Hippocampal formation (tissue), 2 donors: Measurements from ENCODE around the gene PCNA.
"Not testable (repeated sequence)": the region's sequence is repeated elsewhere in the genome, so short reads cannot be mapped to it uniquely, and the experiment has no call there.

Source experiments
- DNase-seq, 2 donors: peaks; one replicate each; lab custom pipeline; 2025; lab: John Stamatoyannopoulos, UW

Gene PCNA

DNA sequence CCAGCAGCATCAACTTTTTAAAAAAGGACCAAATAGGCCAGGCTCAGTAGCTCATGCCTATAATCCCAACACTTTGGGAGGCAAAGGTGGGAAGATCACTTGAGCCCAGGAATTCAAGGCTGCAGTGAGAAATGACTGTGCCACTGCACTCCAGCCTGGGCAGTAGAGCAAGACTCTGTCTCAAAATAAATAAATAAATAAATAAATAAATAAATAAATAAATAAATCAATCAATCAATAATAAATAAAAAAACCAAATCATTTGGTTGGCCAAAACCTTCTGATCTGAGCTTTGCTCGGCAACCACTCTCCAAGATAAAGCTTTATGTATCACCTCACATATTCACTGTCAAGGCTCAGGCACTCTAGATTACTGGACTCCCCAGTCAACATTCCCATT is 20.7 kb downstream of the PCNA start:
- not testable (repeated sequence) for DNase-seq

DNA sequence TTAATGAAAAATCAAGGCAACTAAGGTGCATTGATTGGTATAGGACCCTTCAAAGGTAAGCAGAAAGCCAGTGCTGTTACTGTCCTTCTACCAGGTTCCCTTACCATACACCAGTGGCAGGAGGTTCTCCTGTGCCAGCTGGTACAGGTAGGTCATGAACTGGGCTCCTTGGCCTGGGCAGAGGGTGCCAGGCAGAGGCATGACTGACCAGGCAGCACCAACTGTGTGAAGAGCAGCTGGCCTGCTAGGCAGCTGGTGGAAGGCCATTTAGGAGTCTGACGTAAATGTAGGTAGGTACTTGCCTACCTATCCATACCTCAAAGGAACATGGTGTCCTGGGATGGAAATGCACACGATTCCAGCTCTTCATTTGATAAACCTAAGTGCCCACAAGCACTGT is 23.3 kb downstream of the PCNA start:
- DNase-seq, result no peak

DNA sequence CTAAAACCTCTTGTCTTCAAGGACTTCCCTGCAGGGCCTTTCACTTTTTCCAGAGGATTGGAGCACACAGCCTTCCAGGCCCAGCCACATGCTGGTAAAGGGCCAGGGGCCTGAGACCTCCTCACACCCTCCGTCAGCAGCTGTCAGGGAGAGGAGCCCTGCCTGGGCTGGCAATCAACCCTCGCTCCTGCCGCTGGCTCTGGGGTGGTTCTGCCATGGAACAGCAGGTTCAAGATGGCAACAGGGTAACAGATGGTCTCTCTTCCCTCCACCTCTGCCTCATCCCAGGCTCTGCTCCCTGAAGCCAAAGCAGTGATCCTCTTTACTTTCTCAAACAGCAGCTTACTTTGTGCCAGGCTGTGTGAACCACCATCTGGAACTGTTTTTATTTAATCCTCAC is 23.8 kb downstream of the PCNA start:
- no peak for DNase-seq

DNA sequence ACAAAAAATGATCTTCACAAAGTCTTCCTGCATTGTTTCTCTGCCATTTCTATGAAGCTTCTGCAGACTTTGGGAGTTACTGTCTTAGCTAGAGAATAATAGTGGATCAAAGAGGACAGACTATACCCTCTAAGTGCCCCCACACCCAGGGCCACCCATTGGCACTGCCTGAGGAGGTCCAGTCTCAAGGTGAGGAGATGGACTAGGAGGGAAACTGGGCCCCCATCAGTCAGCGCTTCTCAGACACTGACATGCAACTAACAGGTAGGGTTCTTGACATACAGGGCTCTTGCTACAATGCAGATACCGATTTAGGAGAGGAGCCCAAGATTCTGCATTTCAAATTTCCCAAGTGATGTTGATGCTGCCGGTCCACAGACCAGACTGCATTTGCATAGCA is 24.3 kb downstream of the PCNA start:
- DNase-seq, result no peak

DNA sequence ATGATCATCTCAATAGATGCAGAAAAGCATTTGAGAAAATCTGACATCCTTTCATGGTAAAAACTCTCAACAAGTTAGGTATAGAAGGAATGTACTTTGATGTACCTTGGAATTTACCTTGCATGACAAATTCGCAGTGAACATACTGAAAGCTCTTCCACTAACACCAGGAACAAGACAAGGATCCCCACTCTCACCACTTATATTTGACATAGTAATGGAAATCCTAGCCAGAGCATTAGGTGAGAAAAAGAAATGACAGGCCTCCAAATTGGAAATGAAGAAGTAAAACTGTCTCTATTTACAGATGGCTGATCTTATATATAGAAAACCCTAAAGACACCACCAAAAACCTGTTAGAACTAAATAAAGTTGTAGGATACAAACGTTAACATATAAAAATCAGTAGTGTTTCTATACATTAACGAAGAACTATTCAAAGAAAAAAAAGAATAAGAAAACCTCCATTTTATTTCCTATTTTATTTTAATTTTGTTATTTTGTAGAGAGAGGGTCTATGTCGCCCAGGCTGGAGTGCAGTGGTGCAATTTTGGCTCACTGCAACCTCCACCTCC is 26.9 kb downstream of the PCNA start:
- DNase-seq, result no peak

DNA sequence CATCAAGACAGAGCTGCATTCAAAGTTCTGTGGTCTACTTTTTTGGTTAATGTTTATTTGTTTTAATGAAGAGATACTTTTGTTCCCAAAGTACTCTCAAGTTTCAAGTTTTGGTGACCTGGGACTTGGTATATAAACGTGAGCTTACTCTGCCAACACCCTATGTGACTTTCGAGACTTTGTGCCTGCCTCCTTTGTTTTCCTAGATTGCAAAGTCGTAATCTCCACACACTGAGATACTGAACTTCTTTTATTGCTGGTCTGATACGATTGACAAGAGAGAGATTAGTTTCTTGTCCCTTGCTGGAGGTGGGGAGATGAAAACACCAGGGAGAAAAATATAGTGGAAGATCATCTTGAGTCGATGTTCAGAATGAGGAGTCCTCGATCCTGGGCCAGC is 27.9 kb downstream of the PCNA start:
- DNase-seq, result no peak

DNA sequence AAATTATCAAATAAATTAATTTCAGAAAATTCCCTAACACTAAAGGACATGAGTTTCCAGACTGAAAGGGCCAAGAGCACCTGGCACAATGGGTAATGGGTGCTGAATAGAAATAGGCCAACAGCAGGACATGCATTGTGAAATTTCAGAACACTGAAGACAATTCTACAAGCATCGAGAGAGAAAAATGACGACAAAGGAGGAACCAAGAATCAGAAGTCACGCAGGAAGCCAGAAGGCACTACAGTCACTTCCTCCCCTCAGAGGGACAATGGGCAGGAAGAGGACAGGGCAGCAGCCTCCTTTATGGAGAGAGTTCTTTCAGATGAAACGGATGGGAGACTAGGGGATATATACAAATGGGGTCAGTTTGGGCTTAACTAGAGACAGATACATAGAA is 29.6 kb downstream of the PCNA start:
- DNase-seq, result no peak

DNA sequence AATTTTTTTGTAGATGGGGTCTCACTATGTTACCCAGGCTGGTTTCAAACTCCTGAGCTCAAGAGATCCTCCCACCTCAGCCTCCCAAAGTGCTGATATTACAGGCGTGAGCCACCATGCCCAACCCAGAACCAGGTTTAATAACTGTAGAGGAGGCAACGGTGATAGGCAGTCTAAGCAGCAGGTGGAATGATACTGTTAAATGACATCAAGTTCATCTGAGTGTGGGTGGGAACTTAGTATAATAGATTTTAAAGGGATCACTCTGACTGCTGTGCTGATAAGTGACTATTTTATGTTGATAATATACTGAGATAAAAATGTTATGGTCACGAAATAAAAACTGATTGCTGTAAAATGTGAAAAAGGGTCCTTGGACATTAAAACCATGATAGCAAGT is 31.1 kb downstream of the PCNA start:
- no peak for DNase-seq

DNA sequence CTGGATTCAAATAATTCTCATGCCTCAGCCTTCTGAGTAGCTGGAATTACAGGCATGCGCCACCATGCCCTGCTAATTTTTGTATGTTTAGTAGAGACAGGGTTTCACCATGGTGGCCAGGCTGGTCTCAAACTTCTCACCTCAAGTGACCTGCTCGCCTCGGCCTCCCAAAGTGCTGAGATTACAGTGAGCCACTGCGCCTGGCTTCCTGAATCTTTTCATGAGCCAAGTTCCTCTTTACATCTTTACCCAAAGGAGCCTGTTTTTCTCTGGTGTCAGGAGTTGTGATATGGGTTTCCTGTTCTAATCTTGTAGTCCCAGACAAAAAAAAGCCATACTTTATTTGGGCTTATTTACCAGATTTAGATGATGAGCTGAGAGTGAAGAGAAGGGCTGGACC is 34.4 kb downstream of the PCNA start:
- DNase-seq, result no peak

DNA sequence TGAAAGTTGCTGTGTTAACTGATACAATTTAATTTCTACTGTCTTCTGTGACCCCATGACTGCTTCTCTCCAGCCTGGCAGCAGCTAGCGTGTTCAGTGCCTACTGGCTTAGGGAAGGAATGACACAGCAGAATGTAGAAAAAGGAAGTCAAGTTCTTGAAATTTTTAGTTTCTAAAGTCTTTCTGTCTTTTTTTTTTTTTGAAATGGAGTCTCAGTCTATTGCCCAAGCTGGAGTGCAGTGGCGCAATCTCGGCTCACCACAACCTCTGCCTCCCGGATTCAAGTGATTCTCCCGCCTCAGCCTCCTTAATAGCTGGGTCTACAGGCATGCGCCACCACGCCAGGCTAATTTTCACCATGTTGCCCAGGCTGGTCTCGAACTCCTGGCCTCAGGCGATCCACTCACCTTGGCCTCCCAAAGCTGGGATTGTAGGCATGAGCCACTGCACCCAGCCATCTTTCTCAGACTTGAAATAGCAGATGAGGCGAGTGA is 39.3 kb downstream of the PCNA start:
- DNase-seq, result peak in 1 of 2 donors; percentile 17

DNA sequence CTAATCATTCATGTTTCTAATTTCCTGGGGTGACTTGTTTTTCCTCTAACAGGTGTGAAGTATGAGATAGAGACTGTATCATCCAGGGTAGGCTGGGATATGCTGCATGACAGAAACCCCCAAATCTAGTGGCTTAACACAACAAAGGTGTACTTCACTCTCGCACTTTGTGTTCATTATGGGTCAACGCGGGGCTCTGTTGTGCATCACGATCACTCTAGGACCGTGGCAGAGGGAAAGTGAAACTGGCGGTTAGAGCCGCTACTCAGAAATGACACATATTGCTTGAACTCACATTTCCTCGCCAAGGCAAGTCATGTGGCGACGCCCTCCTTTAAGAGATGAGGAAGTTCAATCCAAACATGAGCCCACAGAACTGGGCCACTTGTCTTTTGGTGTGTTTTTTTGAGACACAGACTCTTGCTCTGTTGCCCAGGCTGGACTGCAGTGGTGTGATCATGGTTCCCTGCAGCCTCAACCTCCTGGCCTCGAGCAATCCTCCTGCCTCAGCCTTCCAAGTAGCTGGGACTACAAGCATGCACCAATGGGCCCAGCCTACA is 41.3 kb downstream of the PCNA start:
- peak in 1 of 2 donors; percentile 56 for DNase-seq

DNA sequence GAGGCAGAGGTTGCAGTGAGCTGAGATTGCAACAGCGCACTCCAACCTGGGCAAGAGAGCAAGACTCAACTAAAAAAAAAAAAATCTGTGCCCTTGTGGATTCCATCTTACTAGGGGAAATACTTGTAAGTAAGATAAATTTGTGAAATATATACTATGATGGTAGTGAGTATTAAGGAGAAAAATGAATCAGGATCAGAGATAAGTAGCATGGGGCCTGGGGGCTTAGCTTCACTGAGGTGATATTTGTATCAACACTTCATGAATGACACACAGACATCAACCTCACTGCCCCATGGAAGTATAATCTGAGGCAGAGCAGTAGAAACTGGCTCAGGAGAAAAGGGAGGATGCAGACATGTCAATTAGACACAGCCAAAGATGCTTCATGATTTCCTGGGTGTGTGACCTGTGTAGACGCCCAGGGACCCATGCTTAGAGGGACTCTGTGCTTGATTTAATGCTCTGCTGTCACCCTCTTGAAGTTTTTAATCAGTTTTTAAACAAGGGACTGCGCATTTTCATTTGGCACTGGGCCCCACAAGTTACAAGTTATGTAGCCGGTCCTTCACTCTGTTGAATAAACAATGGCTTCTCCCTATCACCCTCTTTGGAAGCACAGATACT is 41.9 kb downstream of the PCNA start:
- no peak for DNase-seq

DNA sequence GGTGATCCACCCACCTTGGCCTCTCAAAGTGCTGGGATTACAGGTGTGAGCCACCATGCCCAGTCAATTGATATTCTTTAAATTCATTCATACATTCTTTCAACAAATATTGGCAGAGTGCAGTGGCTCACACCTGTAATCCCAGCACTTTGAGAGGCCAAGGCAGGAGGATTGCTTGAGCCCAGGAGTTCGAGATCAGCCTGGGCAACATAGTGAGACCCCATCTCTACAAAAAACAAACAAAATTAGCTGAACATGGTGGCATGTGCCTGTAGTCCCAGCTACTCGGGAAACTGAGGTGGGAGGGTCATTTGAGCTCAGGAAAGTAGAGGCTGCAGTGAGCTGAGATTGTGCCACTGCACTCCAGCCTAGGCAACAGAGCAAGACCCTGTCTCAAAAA is 42.8 kb downstream of the PCNA start:
- not testable (repeated sequence) for DNase-seq

DNA sequence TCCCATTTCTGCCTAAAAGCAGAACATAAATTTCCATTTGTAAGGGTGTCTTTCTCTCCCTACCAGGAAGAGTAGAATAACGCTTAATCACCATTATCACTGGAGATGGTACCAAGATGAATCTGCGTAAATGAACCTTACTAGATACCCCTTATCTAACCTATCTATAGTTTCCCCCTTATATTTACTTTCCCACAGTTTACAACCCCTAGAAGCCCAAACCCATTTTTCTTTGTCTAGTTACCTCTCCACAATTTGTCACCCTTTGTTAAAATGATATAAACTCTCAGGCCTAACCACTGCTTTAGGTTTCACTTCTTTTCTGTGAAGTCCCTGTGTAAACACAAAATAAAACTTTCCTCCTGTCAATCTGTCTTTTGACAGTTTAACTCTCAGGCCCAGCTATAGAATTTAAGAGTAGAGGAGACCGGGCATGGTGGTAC is 45.5 kb downstream of the PCNA start:
- DNase-seq, result no peak

DNA sequence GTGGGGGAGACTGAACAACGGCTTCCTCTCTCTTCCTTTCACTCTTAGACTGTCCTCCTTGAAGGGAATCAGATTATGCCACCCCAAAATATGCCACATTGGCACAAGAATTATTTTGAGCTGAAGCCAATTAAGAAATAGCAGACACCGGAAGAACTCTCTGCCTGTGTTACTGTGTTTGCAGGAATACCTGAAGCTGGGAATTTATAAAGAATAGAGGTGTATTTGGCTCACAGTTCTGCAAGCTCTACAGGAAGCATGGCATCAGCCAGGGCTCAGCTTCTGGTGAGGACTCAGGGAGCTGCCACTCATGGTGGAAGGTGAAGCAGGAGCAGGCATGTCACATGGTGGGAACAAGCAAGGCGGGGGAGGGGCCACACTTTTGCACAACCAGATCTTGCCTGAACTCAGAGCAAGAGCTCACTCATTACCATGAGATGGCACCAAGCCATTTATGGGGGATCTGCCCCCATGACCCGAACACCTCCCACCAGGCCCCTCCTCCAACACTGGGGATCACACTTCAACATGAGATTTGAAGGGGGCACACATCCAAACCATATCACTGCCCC is 46.0 kb downstream of the PCNA start:
- no peak for DNase-seq

DNA sequence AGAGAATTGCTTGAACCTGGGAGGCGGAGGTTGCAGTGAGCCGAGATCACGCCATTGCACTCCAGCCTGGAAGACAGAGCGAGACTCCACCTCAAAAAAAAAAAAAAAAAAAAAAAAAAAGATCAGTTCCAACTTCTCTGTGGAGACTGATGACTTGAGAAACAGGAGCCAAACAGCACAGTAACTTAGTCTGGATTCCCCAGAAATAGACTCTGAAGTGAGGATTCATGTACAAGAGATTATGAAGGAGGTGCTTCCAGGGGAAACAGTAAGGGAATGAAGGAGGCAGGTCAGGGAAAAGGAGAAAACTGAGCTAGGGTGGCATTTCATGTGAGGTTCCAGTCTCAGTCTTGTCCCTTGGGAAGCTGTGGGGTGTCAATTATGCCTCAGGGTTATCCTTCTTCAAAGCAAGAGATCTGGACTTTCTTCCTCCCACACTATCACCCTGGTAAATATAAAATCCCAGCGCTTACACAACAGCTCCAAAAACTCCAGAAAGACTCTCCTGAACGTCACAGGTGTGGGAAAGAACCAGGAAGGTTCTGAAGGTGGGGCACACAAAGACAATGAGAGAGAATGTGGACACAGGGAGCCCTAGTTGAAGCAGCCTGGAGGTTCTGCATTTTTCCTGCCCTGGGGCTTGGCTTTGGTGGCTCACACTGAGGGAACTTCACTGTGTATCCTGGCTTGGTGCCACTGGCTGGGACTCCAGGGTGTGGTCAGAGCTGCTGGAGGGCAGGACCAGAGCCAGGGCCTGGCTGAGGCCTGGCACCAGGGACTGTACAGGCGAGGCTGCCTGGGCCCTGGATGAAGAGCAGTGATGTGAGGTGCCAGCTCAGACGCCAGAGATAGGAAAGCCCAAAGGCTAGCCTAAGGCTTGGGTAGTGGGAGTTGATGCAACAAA is 46.8 kb downstream of the PCNA start:
- DNase-seq, result peak in 1 of 2 donors; percentile 56

DNA sequence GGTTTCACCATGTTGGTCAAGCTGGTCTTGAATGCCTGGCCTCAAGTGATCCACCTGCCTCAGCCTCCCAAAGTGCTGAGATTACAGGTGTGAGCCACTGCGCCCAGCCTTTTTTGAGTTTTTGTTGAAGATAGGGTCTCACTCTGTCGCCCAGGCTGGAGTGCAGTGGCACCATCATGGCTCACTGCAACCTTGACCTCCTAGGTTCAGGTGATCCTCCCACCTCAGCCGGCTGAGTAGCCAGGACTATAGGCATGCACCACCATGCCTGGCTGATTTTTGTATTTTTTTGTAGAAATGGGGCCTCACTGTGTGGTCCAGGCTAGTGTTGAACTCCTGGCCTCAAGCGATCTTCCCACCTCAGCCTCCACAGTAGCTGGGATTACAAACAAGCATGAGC is 47.8 kb downstream of the PCNA start:
- DNase-seq, result not testable (repeated sequence)

DNA sequence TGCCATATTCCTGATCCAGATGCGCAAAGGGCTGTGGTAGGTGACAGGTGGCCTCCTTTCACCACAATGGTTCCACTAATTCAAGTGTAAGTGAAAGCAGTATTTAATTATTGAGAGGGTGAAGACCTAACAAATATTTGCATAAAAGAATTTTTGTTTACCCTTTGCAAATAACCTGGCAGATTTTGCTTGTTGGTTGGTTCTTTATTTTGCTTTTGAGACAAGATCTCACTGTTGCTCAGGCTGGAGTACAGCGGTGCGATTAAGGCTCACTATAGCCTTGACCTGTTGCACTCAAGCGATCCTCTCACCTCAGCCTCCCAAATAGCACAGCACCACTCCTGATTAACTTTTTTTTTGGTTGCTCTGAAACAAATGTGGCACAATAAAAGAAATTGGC is 49.2 kb downstream of the PCNA start:
- no peak for DNase-seq

DNA sequence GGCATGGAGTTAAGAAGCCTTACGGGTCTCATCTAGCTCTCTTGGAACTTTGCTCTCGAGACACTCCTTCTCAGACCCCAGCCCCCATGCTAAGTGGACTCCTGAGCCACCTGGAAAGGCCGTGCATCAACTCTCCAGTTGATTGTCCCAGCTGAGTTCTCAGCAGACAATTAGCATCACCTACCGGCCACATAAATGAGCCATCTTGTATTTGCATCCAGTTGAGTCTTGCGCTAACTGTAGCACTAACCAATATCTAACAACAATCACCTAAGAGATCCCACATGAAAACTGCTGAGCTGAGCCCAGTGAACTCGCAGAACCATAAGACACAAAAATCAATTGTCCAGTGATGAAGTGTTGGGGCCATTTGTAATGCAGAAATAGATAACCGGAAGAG is 49.7 kb downstream of the PCNA start:
- DNase-seq, result no peak

DNA sequence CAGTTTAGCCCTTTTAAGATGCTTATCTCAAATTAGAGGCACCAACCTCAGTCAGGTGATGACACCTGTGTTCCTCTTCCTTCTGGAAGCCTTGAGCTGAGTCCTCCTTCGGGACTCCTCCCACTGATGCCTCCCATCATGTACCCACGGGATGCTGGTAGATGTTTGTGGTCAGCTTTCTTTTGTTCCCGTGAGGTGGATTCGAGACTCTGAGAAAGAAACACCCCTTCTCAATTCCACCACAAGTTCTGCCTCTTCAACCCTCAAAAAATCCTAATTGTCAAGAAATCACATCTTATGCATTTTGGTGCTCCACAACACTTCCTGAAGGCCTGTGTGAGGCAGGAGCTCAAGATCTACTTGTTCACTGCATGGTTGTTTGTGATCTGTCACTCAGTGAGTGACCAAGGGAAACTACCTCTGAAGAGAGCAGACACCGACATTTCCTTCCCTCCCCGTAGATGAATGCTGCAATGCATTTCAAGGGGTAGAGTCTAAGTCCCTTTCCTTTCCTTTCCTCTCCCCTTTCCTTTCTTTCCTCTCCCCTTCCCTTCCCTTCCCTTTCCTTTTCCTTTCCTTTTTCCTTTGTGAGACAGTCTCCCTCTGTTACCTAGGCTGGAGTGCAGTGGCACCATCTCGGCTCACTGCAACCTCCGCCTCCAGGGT is 50.5 kb downstream of the PCNA start:
- DNase-seq, result no peak

DNA sequence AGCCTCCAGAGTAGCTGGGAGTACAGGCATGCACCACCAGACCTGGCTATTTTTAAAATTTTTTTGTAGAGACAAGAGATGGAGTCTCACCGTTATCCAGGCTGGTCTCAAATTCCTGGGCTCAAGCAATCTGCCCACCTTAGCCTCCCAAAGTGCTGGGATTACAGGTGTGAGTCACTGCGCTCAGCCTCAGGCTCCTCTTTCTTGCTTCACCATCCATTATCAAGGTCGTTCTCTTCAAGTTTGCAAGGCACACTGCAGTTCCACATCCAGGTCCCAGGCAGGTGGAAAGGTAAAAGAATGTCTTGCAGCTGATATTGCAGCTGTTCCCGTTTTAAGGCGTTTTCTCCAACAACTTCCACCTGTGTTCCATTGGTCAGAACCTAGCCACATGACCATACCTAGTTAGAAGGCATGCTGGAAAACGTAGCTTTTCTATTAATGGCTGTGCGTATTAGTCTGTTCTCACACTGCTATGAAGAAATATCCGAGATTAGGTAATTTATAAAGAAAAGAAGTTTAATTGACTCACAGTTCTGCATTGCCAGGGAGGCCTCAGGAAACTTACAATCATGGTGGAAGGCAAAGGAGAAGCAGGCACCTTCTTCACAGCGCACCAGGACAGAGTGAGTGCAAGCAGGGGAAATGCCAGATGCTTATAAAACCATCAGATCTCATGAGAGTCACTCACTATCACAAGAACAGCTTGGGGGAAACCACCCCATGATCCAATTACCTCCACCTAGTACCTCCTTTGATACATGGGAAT is 51.7 kb downstream of the PCNA start:
- no peak for DNase-seq
